Measurements from ENCODE around the gene CCDC170.

Gene CCDC170

DNA sequence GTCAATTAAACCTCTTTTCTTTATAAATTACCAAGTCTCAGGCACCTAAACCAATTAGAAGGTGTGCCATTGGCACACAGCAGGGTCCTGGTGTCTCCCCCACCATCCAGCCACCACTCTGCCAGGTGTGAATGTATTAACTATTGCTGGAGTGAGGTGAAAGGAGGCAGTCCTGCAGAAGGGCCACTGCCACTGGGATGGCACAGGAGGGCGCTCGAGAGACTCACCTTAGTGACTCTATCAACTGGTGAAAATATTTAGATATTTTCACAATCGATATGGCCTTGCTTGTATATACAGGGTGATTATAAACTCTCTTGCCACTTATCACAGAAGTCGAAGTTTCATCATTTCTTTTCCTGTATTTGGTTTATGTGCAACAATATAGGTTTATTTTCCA is 168.1 kb downstream of the CCDC170 start:
- DNase-seq = no peak

DNA sequence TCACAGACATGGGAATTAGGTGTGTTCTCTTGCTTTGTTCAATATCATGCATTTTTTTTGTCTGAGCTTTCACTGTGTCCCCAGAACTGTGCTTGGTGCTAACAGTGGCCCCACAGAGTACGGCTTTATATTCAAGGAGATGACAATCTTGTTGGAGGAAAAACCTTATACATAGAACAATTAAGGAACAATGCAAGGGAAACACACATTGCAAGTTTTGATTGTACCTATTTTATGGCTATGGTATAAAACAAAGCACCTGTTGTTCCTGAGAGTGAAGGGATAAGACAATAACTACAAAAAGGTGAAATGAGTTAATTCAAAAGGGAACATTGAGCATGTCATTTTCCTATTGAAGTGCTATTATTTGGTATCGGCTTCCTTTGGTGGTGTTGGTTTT is 169.7 kb downstream of the CCDC170 start:
- DNase-seq = no peak

DNA sequence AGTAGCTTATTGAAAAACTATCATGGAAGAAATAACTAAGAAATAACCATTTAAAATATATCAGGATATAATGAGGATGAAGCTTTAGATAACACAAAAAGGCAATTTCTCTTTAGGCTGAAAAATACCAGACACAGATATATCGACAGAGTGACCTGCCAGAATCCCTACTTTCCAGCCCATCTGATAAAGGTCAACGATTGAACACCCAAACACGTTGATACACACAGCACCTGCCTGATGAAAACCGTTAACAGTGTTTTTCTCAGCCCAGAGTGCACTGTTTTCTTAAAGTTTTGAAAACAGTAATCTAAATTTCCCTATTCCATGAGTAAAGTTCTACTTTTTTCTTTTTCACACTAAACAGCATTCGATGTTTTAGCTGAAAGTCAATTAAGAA is 170.6 kb downstream of the CCDC170 start:
- DNase-seq = no peak

DNA sequence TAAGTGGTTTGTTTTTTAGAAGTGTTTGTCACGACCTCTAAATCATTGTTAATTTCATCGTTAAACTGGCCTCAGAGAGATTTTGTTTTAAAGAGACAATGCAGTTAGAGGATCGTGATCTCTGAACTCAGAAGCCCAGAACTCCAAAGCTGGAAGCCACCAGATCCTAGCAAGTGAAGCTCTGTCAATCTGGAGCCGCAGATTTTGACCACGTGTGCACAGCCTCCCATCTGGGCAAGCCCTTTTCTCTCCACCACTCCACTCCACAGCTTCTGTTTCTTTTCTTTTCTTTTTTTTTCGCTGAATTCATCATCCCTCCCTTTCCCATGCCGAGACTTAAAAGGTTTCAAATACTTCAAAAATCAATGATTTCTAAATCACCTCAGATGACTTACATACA is 171.5 kb downstream of the CCDC170 start:
- no peak for DNase-seq

DNA sequence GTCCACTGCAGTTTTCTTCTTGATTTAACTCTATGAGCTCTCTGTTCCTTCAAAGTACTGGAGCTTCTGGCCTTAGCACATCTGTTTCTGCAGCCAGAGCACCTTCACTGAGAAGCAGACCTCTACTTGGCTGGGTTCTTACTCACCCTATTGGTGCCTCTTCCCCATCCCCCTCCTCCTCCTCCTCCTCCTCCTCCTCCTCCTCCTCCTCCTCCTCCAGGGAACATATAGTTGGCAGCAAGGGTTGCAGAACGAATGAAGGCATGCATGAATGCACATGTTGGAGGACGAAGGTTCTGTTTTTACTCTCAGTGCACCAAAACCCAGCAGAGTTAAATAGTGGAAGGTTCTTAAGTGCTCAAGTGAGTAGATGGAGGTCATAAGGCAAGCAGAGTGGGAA is 172.7 kb downstream of the CCDC170 start:
- no peak for DNase-seq

DNA sequence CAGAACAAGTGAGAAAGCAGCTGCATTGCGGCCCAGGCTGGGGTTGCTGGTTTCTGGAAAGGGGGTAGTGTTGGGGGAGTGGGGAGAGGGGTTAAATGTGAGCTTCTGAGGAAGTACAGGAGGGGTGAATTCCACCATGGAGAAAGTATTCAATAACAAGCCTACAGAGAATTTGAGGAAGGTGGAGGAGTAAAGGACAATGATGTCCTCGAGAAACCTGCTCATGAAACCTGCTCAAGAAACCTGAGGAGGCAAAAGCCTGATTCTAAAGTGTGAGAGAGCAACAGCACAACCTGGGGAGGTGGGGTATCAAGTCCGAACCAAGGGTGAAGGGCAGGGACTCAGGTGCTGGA is 175.4 kb downstream of the CCDC170 start:
- DNase-seq = no peak

DNA sequence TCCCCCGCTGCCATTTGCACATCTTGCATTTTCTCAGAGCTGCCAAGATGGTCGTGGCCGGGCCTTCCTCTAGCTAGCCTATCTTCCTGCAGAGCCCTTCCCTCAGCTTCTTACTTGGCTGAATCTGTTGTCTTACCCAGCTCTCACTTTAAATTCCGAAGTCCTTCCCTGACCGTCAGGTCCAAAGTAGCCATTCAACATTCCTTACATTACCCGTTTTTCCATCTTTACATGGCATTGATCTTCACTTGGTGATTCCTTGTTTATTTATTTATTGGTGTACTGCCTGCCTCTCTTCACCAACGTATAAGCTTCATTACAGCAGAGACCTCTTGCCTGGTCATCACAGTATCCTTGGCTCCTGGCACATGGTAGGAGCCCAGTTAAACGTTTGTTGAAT is 176.3 kb downstream of the CCDC170 start:
- no peak for DNase-seq
